ENCODE data around the gene TSC22D4.
"Not testable (repeated sequence)": the region's sequence is repeated elsewhere in the genome, so short reads cannot be mapped to it uniquely, and the experiment has no call there.

Gene TSC22D4

DNA sequence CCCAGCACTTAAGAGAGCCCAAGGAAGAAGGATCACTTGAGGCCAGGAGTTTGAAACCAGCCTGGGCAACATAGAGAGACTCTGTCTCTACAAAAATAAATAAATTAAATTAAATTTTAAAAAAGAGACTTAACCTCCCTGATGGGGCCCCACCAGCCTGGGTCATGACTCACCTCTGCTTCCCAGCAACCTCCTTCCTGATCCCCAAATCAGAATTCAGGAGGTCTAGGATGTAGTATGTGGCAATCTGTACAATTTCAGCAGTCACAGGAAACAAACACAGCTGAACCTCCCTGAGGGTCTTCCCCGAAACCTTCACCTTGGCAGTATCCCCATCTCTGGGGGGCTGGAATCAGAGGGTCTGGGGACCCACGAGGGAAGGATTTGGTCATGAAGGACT is 33.0 kb downstream of the TSC22D4 start:
- no peak for DNase-seq

DNA sequence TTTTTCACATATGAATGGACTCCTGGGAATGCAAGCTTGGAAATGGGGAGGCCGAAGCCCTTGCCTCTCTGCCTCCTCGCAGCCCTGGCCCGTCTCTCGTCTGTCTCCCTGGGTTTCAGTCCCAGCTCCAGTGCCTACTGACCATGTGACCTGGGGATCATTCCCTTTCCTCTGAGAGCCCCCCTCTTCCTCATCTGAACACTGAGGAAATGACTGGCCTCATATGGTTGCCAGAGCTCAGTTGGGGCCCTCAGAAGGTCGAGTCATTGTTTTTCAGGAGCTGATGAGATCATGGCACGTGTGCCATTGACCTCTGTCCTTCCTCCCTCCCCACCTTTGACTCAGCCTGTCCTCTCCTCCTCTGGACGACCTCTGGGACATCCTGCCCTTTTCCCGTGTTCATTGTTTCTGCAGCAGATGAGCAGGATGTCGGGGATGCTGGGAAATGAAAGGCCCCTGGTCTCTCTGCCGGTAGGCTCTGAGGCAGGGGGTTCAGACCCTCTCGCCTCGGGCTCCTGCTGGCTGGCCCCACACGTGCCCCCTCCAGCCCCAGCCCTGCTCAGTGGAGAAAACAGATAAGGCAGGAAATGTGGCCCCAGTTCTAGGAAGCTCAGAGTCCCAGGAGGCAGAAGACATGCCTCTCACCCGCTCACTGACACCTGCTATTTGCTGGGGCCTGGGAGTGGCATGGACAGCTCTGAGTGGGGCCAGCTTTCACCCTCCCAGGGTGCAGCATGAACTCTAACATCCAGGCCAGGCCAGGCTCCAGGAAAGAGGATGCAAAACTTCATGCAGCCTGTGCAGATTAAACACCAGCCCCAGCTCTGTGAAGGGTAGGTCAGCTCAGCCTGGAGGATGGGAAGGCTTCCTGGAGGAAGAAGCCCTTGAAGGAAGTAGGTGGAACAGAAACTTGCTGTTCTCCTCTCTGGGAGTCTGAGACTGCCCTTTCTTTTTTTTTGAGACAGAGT is 34.4 kb downstream of the TSC22D4 start:
- DNase-seq: no peak

DNA sequence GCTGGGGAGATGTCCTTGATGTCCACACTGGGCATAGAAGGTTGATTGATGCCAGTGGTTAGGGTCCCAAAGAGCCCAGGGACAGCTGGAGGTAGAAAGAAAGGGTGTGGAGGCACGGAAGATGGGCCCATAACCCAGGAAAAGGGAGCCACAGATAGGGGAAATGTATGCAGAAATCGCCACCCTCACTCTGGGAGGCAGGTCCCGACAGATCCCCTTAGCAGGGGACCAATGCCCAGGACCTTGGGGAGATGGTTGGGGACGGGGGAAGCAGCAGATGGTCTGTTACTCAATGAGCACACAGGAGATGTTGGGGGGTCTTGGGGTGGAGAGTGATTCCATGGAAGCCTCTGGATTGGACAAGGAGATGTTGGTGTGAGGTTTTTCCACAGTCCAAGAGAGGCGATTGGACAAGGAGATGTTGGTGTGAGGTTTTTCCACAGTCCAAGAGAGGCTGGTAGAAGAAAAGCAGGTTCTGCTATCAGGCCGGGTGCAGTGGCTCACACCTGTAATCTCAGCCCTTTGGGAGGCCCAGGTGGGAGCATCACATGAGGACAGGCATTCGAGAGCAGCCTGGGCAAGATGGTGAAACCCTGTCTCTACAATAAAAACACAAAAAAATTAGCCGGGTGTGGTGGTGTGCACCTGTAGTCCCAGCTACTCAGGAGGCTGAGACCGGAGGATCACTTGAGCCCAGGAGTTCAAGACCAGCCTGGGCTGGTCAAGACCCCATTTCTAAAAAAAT is 35.7 kb downstream of the TSC22D4 start:
- DNase-seq: no peak

DNA sequence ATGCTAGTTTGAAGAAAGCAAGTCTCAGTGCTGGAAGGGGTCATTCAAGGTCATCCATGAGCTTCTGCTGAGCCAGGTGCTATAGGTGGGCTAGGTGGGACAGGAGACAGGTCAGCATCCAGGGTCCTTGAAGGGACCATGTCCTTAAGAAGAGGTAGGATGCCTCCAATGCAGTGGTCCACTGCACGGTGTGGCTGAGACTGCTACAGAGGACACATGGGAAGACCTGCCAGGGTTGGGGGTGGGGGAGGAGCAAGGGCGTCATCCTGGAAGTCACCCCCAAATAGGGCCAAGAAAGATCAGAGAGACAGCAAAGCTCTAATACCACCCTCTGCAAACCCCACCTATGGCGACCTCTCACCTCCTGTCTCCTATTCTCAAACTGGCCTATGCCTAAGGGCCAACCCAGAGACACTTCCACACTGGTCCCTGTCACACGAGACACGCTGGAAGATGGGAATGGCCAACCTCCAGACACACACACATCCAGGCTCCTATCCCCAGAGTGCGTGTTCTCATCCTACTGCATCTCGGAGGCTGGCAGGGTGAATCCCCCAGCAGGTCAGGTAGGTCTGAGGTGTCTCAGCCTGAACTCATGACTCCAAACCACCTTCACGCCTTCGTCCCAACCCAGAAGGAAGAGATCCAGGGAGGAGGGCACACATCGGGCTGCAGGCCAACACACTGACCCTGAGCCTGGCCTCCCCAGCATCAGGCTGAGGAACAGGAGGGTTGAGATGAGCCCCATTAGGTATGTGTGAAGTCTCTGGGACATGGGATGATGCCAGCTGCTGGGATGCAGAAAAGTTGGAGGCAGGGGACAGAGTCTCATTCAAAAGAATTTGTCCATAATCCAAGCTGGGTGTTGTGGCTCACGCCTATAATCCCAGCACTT is 37.1 kb downstream of the TSC22D4 start:
- DNase-seq: no peak

DNA sequence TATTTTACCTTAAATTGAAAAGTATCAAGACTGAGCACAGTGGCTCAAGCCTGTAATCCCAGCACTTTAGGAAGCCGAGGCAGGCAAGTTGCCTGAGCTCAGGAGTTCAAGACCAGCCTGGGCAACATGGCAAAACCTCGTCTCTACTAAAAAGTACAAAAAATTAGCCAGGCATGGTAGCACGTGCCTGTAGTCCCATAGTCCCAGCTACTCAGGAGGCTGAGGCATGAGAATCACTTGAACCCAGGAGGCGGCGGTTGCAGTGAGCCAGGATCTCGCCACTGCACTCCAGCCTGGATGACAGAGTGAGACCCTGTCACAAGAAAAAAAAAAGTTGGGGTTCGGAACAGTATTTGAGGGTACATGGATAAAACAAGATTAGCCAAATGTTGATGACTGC is 39.8 kb downstream of the TSC22D4 start:
- not testable (repeated sequence) for DNase-seq

DNA sequence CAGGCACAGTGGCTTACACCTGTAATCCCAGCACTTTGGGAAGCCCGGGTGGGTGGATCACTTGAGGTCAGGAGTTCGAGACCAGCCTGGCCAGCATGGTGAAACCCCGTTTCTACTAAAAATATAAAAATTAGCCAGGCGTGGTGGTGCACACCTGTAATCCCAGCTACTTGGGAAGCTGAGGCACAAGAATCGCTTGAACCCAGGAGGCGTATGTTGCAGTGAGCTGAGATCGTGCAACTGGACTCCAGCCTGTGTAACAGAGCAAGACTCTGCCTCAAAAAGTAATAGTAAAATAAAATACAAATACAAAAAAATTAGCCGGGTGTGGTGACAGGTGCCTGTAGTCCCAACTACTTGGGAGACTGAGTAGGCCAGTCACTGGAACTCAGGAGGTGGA is 40.3 kb downstream of the TSC22D4 start:
- DNase-seq: not testable (repeated sequence)

DNA sequence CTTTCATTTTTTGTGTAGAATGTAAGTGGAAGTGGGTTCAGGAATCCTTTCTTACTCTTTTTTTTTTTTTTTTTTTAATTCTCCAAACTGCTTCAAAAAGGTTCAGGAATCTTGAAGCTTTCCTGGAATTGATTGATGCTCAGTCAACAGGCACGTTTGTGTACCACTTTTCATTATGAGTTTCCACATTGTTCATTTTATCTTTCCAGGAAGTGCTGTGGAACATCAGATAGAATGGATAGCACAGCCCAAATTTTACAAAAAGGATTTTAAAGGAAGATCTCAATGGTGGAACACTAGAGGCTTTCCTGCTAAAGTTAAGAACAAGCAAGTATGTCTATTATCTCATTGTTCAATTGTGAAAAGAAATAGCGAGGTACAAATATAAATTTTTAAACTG is 40.8 kb downstream of the TSC22D4 start:
- no peak for DNase-seq

DNA sequence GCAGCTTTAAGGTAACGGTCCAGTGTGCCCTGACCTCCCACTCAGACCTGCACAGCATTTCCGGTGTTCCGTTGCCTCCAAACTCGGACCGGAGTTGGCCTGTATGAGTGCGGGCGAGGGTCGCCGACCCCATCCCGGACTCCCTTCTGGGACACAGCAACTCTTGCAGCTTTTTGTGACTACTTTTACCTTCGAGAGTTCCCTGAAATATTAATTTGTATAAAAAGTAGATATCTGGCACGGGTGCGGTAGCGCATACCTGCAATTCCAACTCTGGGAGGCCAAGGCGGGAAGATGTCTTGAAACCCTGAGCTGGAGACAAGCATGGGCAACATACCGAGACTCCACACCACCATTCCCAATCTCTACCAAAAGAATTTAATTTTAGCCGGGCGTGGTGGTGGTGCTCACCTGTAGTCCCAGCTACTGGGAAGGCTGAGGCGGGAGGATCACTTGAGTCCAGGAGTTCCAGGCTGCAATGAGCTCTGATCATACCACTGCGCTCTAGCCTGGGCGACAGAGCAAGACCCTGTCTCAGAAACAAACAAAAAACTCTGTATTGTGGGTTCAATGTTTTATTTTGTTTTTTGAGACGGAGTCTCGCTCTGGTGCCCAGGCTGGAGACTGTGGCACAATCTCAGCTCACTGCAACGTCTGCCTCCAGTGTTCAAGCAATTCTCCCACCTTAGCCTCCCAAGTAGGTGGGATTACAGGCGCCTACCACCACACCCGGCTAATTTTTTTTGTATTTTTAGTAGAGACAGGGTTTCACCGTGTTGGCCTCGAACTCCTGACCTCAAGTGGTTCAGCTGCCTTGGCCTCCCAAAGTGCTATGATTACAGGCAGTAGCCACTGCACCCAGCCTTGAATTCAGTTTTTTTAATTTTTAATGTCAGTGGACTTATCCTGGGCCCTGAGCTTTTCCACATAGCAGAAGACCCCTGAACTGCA is 41.6 kb downstream of the TSC22D4 start:
- peak in 3 of 56 donors; percentile 2 to 15 (median 12) for DNase-seq

DNA sequence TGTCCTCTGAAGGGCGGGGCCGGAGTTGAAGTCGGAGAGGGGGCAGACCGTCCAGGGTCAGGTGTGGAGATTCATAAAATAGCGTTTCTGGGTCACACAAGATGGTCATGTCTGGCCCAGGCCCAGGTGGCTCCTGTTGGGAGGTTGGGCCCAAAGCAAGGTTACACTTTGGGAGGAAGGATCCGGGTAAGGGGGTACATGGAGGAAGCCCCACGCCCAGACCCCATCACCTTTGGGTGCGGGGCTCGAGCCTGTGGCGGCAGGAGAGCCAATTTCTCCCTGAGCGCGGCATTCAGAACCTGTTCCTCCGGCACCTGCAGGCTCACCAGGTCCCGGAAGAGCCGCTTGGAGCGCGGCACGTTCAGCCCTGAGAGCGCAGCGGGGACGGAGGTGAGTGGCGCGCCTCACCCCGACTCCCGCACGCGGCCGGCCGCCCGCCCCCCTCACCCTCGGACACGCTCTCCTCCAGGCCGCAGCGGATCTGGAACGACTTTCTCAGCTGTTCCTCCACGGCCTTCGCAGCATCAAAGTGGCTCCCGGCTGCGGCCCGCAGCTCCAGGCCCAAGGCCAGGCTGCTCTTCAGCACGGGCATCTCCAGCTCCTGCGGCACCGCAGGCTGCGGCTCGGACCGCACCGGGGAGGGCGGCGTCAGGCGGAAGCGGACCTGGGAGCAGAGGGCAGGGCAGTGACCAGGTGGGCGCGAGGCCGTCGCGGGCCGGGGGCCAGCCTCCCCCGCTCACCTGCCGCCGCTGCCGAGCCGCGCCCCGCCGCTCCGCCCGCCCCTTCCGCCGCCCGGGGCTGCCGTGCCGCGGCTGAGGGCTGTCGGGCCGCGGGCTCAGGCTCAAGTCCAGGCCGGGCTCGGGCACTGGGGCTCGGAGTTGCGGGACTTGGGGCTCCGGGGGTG is 43.4 kb downstream of the TSC22D4 start:
- peak in 15 of 56 donors; percentile 10 to 51 (median 34) for DNase-seq

DNA sequence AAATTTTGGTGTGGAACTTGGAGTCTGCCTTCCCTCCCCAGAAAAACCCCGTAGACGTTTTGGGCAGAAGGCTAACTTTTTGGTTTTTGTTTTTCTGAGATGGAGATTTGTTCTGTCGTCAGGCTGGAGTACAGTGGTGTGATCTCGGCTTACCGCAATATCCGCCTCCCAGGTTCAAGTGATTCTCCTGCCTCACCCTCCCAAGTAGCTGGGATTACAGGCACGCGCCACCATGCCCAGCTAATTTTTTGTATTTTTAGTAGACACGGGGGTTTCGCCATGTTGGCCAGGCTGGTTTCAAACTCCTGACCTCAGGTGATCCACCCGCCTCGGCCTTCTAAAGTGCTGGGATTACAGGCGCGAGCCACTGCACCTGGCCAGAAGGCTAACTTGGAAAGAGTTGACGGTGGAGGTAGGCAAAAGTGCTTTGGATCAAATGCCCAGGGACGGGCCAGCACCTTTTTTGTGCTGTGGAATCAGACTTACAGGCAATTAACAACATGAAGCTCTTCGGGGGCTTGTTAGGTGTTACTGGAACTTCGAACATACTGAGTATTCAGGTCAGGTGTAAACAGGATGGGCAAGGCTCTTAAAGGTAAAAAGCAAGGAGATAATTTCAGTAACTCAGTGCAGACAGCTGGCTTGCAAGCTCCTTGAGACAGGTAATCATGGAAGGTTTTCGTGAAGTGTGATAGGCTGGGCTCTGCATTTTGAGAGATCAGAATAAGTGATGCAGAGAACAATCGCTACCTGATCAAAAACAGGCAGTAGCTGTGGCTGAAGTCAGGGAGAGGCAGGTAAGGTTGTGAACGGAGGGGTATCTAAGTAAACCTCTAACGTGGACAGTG is 44.5 kb downstream of the TSC22D4 start:
- DNase-seq: no peak

DNA sequence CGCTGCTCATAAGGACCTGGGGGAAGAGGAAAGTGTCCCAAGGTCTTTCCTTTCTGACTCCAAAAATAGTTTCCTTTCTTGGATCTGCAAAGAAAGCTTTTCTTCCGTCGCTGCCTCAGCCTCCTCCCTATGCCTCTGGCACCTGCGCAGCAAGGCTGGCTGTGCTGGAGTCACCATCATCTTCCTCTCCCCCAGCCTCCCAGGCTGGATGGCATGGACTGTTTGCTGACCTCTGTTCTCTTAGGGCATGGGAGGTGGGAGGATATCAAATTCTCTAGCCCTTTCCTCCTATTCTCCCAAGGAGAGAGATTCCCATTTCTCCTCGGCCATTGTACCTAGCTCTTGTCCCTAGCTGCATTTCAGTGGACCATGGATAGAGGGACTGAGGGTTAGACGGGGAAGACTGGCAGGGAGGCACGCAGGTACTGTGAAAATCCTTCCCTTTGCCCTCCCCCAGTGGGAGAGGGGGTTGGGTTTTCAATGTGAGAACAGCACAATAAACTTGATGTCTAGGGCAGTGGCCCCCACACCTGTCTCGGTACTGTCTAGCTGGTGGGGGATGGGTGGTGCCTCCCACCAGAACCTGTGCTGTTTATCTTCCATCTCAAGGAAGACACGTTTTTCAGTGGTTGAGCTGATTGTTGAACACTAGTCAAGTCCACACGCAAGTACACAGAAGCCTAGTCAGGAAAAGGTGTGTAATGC is 45.3 kb downstream of the TSC22D4 start:
- DNase-seq: no peak

DNA sequence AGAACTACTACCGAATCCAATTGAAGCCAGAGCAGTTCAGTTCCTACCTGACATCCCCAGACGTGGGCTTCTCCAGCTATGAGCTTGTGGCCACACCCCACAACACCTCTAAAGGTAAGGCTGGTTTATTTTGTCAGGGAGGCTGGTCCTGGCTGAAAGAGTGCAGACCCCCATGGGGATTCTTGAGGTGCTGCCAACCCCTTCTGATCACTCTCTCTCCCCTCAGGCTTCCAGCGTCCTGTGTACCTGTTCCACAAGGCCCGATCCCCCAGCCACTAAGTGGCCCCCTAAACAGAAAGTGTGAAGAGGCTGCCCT is 45.8 kb downstream of the TSC22D4 start:
- no peak for DNase-seq

DNA sequence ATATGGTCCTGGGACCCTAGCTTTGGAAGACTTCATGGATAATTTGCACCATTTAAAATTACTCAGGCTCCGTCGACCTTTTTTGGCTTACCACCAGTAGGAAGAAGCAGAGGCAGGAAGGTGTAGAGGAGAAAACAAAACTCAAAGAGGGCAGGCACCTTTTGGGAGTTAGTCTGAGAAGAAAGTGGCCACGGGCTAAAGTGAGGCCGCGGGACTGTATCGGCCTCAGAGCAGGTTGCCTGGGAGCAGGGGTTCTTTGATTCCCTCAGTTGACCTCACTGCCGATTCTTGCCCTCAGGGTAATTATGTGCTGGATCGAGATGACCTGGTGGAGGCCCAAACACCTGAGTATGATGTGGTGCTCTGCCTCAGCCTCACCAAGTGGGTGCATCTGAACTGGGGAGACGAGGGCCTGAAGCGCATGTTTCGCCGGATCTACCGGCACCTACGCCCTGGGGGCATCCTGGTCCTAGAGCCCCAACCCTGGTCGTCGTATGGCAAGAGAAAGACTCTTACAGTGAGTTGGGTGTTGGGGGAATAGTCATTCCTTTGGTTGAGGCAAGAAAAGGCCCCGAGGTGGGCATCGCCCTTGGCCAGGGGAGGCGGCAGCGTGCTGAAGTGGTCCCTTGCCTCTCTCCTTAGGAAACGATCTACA is 46.3 kb downstream of the TSC22D4 start:
- DNase-seq: no peak

DNA sequence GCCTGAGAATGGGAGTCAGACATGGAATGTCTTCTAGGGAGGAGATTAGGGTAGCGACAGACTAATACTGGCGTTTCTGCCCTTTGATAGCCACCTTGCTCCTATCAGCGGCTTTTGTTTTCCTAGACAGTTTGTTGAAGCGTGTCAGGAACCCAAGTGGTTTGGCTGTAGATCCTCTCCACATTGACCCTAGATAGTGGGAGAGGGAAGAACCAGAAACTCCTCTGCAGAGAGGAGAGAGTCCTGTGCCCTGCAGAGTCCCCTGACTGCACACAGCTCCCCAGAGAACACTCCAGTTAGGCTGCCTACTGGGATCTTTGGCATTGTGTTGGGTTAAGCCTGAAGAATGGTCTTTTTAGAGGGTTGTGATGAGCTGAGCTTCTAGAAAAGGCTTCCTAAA is 47.0 kb downstream of the TSC22D4 start:
- DNase-seq: no peak

DNA sequence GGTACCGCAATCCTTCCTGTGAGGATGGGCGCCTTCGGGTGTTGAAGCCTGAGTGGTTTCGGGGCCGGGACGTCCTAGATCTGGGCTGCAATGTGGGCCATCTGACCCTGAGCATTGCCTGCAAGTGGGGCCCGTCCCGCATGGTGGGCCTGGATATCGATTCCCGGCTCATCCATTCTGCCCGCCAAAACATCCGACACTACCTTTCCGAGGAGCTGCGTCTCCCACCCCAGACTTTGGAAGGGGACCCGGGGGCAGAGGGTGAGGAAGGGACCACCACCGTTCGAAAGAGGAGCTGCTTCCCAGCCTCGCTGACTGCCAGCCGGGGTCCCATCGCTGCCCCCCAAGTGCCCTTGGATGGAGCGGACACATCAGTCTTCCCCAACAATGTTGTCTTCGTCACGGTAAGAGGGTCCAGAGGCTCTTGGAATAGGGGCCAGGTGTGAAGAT is 47.7 kb downstream of the TSC22D4 start:
- no peak for DNase-seq

DNA sequence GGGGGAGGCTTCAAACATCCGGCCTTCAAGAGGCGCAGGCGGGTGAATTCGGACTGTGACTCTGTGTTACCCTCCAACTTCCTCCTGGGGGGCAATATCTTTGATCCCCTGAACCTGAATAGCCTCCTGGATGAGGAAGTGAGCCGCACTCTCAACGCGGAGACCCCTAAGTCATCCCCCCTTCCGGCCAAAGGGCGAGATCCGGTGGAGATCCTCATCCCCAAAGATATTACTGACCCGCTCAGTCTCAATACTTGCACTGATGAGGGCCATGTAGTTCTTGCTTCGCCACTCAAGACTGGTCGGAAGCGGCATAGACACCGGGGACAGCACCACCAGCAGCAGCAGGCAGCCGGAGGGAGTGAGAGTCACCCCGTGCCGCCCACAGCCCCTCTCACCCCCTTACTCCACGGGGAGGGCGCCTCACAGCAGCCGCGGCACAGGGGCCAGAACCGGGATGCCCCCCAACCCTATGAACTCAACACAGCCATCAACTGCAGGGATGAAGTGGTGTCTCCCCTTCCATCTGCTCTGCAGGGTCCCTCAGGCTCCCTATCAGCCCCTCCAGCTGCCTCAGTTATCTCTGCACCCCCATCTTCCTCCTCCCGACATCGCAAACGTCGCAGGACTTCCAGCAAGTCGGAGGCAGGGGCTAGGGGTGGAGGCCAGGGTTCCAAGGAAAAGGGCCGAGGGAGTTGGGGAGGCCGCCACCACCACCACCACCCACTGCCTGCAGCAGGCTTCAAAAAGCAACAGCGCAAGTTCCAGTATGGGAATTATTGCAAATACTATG is 48.3 kb downstream of the TSC22D4 start:
- DNase-seq: peak in 7 of 56 donors; percentile 6 to 33 (median 13)
